GM12878 (cell line): Measurements from ENCODE around the gene BICRA.

Experiments
- CTCF ChIP-seq, 3 experiments: IDR thresholded peaks in 2 of 3; conservative IDR thresholded peaks in 1 of 3; 2 replicates each; pipeline ENCODE4 v1.5.1; 2011; ENCODE audit warnings: low read depth in 3 of 3, low read length in 3 of 3, mild to moderate bottlenecking in 3 of 3, control low read depth in 2 of 3, moderate library complexity in 2 of 3, inconsistent platforms in 1 of 3, mixed read lengths in 1 of 3; ENCODE audit not compliant: control insufficient read depth in 2 of 3, insufficient read depth in 1 of 3; ENCODE audit errors: extremely low read depth in 1 of 3
- EZH2 ChIP-seq: IDR thresholded peaks from 2 replicates; pipeline ENCODE4 v1.6.1; 2012; ENCODE audit warnings: low read depth, mild to moderate bottlenecking, control low read depth, inconsistent platforms, low read length, borderline replicate concordance; ENCODE audit not compliant: control insufficient read depth
- HDAC6 ChIP-seq: fragments of 200-600 bp; sonication (generic); IDR thresholded peaks from one replicate; pipeline ENCODE4 v1.8.0; 2017; ENCODE audit warnings: antibody characterized with exemption; ENCODE audit not compliant: unreplicated experiment
- KDM1A ChIP-seq: fragments of 200-600 bp; sonication (generic); IDR thresholded peaks from 2 replicates; pipeline ENCODE4 v1.6.1; 2016; ENCODE audit warnings: borderline replicate concordance
- NRF1 ChIP-seq: conservative IDR thresholded peaks from 2 replicates; pipeline ENCODE4 v1.6.1; 2011; ENCODE audit warnings: mild to moderate bottlenecking, low read depth, low read length, improper control_type of control experiment
- PAX8 ChIP-seq: fragments of 450-650 bp; IDR thresholded peaks from 2 replicates; pipeline ENCODE4 v1.6.1; 2017; ENCODE audit warnings: mild to moderate bottlenecking, moderate library complexity
- POLR2AphosphoS5 ChIP-seq: IDR thresholded peaks from 2 replicates; pipeline ENCODE4 v1.6.1; 2011; ENCODE audit warnings: mild to moderate bottlenecking, low read length, inconsistent platforms
- REST ChIP-seq: IDR thresholded peaks from 2 replicates; pipeline ENCODE4 v1.6.1; 2012; ENCODE audit warnings: mild to moderate bottlenecking, low read depth, low read length
- SRF ChIP-seq, 2 experiments: IDR thresholded peaks; 2 replicates each; pipeline ENCODE4 v1.6.1; 2011; ENCODE audit warnings: low read depth in 2 of 2, low read length in 2 of 2, mild to moderate bottlenecking in 1 of 2, moderate library complexity in 1 of 2
- TARDBP ChIP-seq: IDR thresholded peaks from 2 replicates; pipeline ENCODE4 v1.6.1; 2016; ENCODE audit warnings: borderline replicate concordance
- ZBTB33 ChIP-seq: fragments of 450-650 bp; IDR thresholded peaks from 2 replicates; pipeline ENCODE4 v1.6.1; 2017; ENCODE audit warnings: mild to moderate bottlenecking

GRCh38 chr19:47609906-47610894, 1.3 kb downstream of the BICRA start:
- TF ChIP-seq NRF1 (no peak), ZBTB33 (no peak), TARDBP (no peak), CTCF (IDR thresholded peaks at IDR 0.05 in 2 of 3, conservative IDR thresholded peaks at IDR 0.05 in 1 of 3; ENCODE audit: control insufficient read depth in 2 of 3, extremely low read depth in 1 of 3, insufficient read depth in 1 of 3, low read depth in 3 of 3, low read length in 3 of 3) (no peak), REST (no peak), SRF (IDR thresholded peaks at IDR 0.05; ENCODE audit: low read depth in 2 of 2, low read length in 2 of 2) (no peak), HDAC6 (no peak), POLR2AphosphoS5 (no peak), KDM1A (no peak), EZH2 (no peak), PAX8 (no peak)
